Stimulated activated naive CD4-positive, alpha-beta T cell treated with Interleukin-2 at 50 U/mL for 16 hours (primary cell): Measurements from ENCODE around the gene ASAH2.
"Not testable (repeated sequence)": the region's sequence is repeated elsewhere in the genome, so short reads cannot be mapped to it uniquely, and the experiment has no call there.

Experiments
- DNase-seq: peaks from one replicate; lab custom pipeline; 2025; lab: John Stamatoyannopoulos, UW

ASAH2 gene

GRCh38 chr10:50254479-50254878, 3.2 kb upstream of the ASAH2 start:
- no peak for DNase-seq

- DNase-seq = no peak
Observed at GRCh38 chr10:50250096-50250854, 1.0 kb downstream of the ASAH2 start.

GRCh38 chr10:50248598-50248997, 2.7 kb downstream of the ASAH2 start:
- no peak for DNase-seq

- no peak for DNase-seq
Observed at GRCh38 chr10:50248062-50248461, 3.3 kb downstream of the ASAH2 start.

GRCh38 chr10:50244201-50244600, 7.1 kb downstream of the ASAH2 start:
- DNase-seq = no peak

GRCh38 chr10:50242777-50243176, 8.5 kb downstream of the ASAH2 start:
- DNase-seq = no peak

- DNase-seq = not testable (repeated sequence)
Observed at GRCh38 chr10:50241478-50241877, 9.8 kb downstream of the ASAH2 start.

GRCh38 chr10:50234486-50234885, 16.8 kb downstream of the ASAH2 start:
- no peak for DNase-seq

GRCh38 chr10:50232261-50232639, 19.1 kb downstream of the ASAH2 start:
- DNase-seq = no peak

GRCh38 chr10:50231515-50232260, 19.6 kb downstream of the ASAH2 start:
- DNase-seq = no peak

- DNase-seq = no peak
Observed at GRCh38 chr10:50229460-50229859, 21.9 kb downstream of the ASAH2 start.

- DNase-seq = no peak
Observed at GRCh38 chr10:50228672-50229071, 22.6 kb downstream of the ASAH2 start.

GRCh38 chr10:50226610-50227009, 24.7 kb downstream of the ASAH2 start:
- no peak for DNase-seq

- DNase-seq = peak; percentile 12
Observed at GRCh38 chr10:50224330-50224952, 26.9 kb downstream of the ASAH2 start.

GRCh38 chr10:50222199-50222598, 29.1 kb downstream of the ASAH2 start:
- DNase-seq = no peak

- no peak for DNase-seq
Observed at GRCh38 chr10:50221470-50221869, 29.8 kb downstream of the ASAH2 start.

- no peak for DNase-seq
Observed at GRCh38 chr10:50219646-50220045, 31.7 kb downstream of the ASAH2 start.

- DNase-seq = no peak
Observed at GRCh38 chr10:50219200-50219599, 32.1 kb downstream of the ASAH2 start.

GRCh38 chr10:50216894-50217293, 34.4 kb downstream of the ASAH2 start:
- DNase-seq = no peak

- DNase-seq = no peak
Observed at GRCh38 chr10:50216418-50216817, 34.9 kb downstream of the ASAH2 start.

GRCh38 chr10:50211670-50212069, 39.6 kb downstream of the ASAH2 start:
- DNase-seq = no peak

GRCh38 chr10:50210876-50211275, 40.4 kb downstream of the ASAH2 start:
- DNase-seq = no peak
